K562 (cell line): ENCODE measurements around the gene APOBEC3F. TPM values are rescaled to one million over a fixed set of nuclear protein-coding genes. Genes with fewer than 3 reads are reported as not detected.

Experiments
- ATAC-seq: fragments of 200-7000 bp; cut with Tn5 transposase; 3 replicates; pipeline ENCODE4 v1.9.1; 2020; ENCODE audit warnings: moderate library complexity
- BruUV-seq: library from RNA; stranded (reverse); fragments of 400-500 nt; replicated peaks from 2 replicates; lab custom pipeline; 2021; lab: Mats Ljungman, UMichigan
- CTCF ChIA-PET: fragments of 300-600 bp; formaldehyde crosslinking; extraction: SDS; loops from one replicate; lab custom pipeline; 2021; ENCODE audit warnings: low intra/inter-chr PET ratio; lab: Yijun Ruan, JAX
- POLR2A ChIA-PET: fragments of 300-600, 350-650 bp; sonication (Branson Sonifier 250); formaldehyde crosslinking; extraction: SDS; loops from one replicate; lab custom pipeline; 2021; ENCODE audit warnings: antibody characterized with exemption, inconsistent platforms; lab: Yijun Ruan, JAX
- DNase-seq, 4 experiments: peaks; one replicate each; pipeline versions ENCODE4 v3.0.0 to v3.0.0-alpha.2; 2011 to 2018; ENCODE audit warnings: low spot score in 3 of 4, mixed read lengths in 3 of 4; ENCODE audit errors: extremely low read depth in 1 of 4
- FAIRE-seq: peaks from 2 replicates; lab custom pipeline; 2011; peaks lifted over from hg19 to GRCh38; lab: Jason Lieb, UNC
- H2AFZ ChIP-seq: 2 replicates; pipeline ENCODE4 v1.6.0; 2011; ENCODE audit warnings: low read depth, low read length, control low read depth, inconsistent platforms
- H3K27ac ChIP-seq: fragments of 200-600 bp; 3 replicates; pipeline ENCODE4 v1.8.0; 2011; ENCODE audit warnings: low read depth, mild to moderate bottlenecking, control low read depth, inconsistent platforms, low read length, moderate library complexity, mixed read lengths; ENCODE audit errors: extremely low read depth
- H3K27me3 ChIP-seq, 2 experiments: fragments of 300-600 bp in 1 of 2; 2 replicates in 1 of 2; 3 replicates in 1 of 2; pipeline versions ENCODE4 v1.6.0 to v1.8.0; 2011; ENCODE audit warnings: inconsistent platforms in 2 of 2, low read length in 2 of 2, mild to moderate bottlenecking in 1 of 2, mixed read lengths in 1 of 2, moderate library complexity in 1 of 2; ENCODE audit not compliant: control insufficient read depth in 2 of 2, insufficient read depth in 2 of 2
- H3K36me3 ChIP-seq: fragments of 300-600 bp; 3 replicates; pipeline ENCODE4 v1.8.0; 2011; ENCODE audit warnings: mild to moderate bottlenecking, low read length, inconsistent platforms; ENCODE audit not compliant: control insufficient read depth, insufficient read depth
- H3K4me1 ChIP-seq, 2 experiments: fragments of 200-600 bp in 1 of 2; replicated peaks in 1 of 2; 2 replicates in 1 of 2; 3 replicates in 1 of 2; pipeline versions ENCODE4 v1.5.1 to v1.8.0; 2011; ENCODE audit warnings: inconsistent platforms in 2 of 2, low read length in 2 of 2, mild to moderate bottlenecking in 1 of 2, mixed read lengths in 1 of 2, moderate library complexity in 1 of 2; ENCODE audit not compliant: control insufficient read depth in 2 of 2, insufficient read depth in 2 of 2
- H3K4me2 ChIP-seq: 2 replicates; pipeline ENCODE4 v1.6.1; 2011; ENCODE audit warnings: low read length, control low read depth, inconsistent platforms, mixed read lengths; ENCODE audit not compliant: insufficient read depth
- H3K4me3 ChIP-seq: fragments of 200-600 bp; sonication (generic), shearing (Covaris generic); 2 replicates; pipeline ENCODE4 v1.5.1; 2016; ENCODE audit warnings: control low read depth, inconsistent platforms
- H3K79me2 ChIP-seq: fragments of 200-600 bp; 3 replicates; pipeline ENCODE4 v1.8.0; 2011; ENCODE audit warnings: low read length, inconsistent platforms; ENCODE audit not compliant: control insufficient read depth, insufficient read depth
- H3K9ac ChIP-seq, 2 experiments: 2 replicates each; pipeline versions ENCODE4 v1.6.0 to v1.6.1; 2011; ENCODE audit warnings: low read depth in 2 of 2, low read length in 2 of 2, control low read depth in 1 of 2, inconsistent platforms in 1 of 2, mild to moderate bottlenecking in 1 of 2, mixed read lengths in 1 of 2; ENCODE audit not compliant: insufficient read depth in 1 of 2
- H3K9me1 ChIP-seq: one replicate; pipeline ENCODE4 v1.6.0; 2011; ENCODE audit warnings: inconsistent platforms, mild to moderate bottlenecking, low read length, moderate library complexity; ENCODE audit not compliant: control insufficient read depth, insufficient read depth
- H3K9me3 ChIP-seq: replicated peaks from 2 replicates; pipeline ENCODE4 v1.5.1; 2011; ENCODE audit warnings: low read depth, low read length, inconsistent platforms; ENCODE audit not compliant: control insufficient read depth, insufficient read depth
- H4K20me1 ChIP-seq: replicated peaks from 2 replicates; pipeline ENCODE4 v1.6.1; 2011; ENCODE audit warnings: low read length, inconsistent platforms, mixed read lengths; ENCODE audit not compliant: control insufficient read depth, insufficient read depth
- ARID3A ChIP-seq: IDR thresholded peaks from 2 replicates; pipeline ENCODE4 v1.6.1; 2012; ENCODE audit warnings: low read depth, low read length, improper control_type of control experiment, borderline replicate concordance
- EHMT2 ChIP-seq: fragments of 450-650 bp; IDR thresholded peaks from 2 replicates; pipeline ENCODE4 v1.6.1; 2018; ENCODE audit warnings: antibody characterized with exemption
- KLF16 ChIP-seq: IDR thresholded peaks from 2 replicates; pipeline ENCODE4 v1.6.1; 2016; ENCODE audit warnings: antibody characterized with exemption
- PHF20 ChIP-seq: fragments of 450-650 bp; IDR thresholded peaks from 2 replicates; pipeline ENCODE4 v1.6.1; 2018; ENCODE audit not compliant: partially characterized antibody
- SETDB1 ChIP-seq: IDR thresholded peaks from one replicate; pipeline ENCODE4 v1.6.1; 2012; ENCODE audit warnings: low read length, control low read depth, inconsistent platforms
- SIRT6 ChIP-seq: IDR thresholded peaks from one replicate; pipeline ENCODE4 v1.6.1; 2012; ENCODE audit warnings: low read depth, mild to moderate bottlenecking, control low read depth, inconsistent platforms, low read length, moderate library complexity
- ZNF354B ChIP-seq: fragments of 250-450 bp; sonication (Bioruptor Pico); IDR thresholded peaks from 2 replicates; pipeline ENCODE4 v1.4.0; 2020
- WGBS: fragments of 100-300 bp; shearing (Covaris generic); methylation state at CpG from one replicate; pipeline ENCODE4 v1.1.6; 2016; ENCODE audit warnings: low coverage, mixed read lengths; ENCODE audit not compliant: insufficient coverage; ENCODE audit errors: missing lambda C conversion rate; 5-methylcytosine and 5-hydroxymethylcytosine counted together
- in situ Hi-C: fragments of 300-500 bp; cut with MboI; formaldehyde crosslinking; loops from 4 replicates; pipeline ENCODE4 v1.15.0; 2018; ENCODE audit warnings: inconsistent platforms, mixed read lengths
- intact Hi-C: fragments of 100-400 bp; cut with micrococcal nuclease; formaldehyde crosslinking; loops from 2 replicates; pipeline ENCODE4 v1.14.2; 2022
- polyA plus RNA-seq, 8 experiments: library from polyadenylated mRNA; depleted of rRNA in 4 of 8; stranded (reverse) in 5 of 8; unstranded in 3 of 8; fragments of >200 nt; fragmentation: Nextera tagmentation in 2 of 8; fragmentation: Illumina TruSeq in 1 of 8; extraction: Ambion mirVana in 2 of 8; extraction: Trizol in 1 of 8; gene quantifications; 2 replicates each; pipeline versions ENCODE4 v1.2.1 to v1.2.3, GENCODE V29; 2011 to 2014; ENCODE audit warnings: inconsistent platforms in 1 of 8, missing spikeins in 1 of 8
- total RNA-seq, 7 experiments: library from RNA; depleted of rRNA in 6 of 7; stranded (reverse); fragments of >200 nt in 6 of 7; fragmentation: Illumina TruSeq in 2 of 7; extraction: Trizol in 2 of 7; gene quantifications; 2 replicates each; pipeline versions ENCODE4 v1.2.1 to v1.2.3, GENCODE V29; 2011 to 2021; ENCODE audit warnings: low replicate concordance in 1 of 7

APOBEC3F gene
- total and polyA plus RNA-seq, 9 of the 15 experiments (the other 6 are each of a cell fraction or from before 2014, with no cell fraction given) = 1.1 to 3.3 (median 1.9) TPM

- 89% methylated on average over 9 of the region's 12 CpGs for WGBS
- ATAC-seq (no peak), FAIRE-seq (no peak), DNase-seq (no peak)
- ChIA-PET POLR2A (interaction anchor here (0.7 kb wide), 1 partner anchor 626 kb away, joined by 3 read pairs; no protein-coding TSS in a partner anchor), CTCF (no interaction called here)
- H3K9ac ChIP-seq = no peak overlapping the region
- H3K4me3 ChIP-seq = no peak overlapping the region
- in situ Hi-C loops = no loop called here
- no peaks in the 10 kb centered on the region for H3K9me3 ChIP-seq
- H4K20me1 ChIP-seq = no peaks in the 10 kb centered on the region
- H3K4me1 ChIP-seq = peaks cover 0 to 24% of the 10 kb centered on the region in 2 experiments; a peak in 4 of 5 replicates
- no peaks in the 10 kb centered on the region for H3K9me1 ChIP-seq
- peaks cover 4% of the 10 kb centered on the region; the same call in 2 of the 3 replicates for H3K79me2 ChIP-seq
- no peaks in the 10 kb centered on the region for H3K27me3 ChIP-seq
- TF ChIP-seq EHMT2 (no peak), SIRT6 (no peak), KLF16 (no peak)
- H3K27ac ChIP-seq = no peak overlapping the region
- H3K36me3 ChIP-seq = no peaks in the 10 kb centered on the region; the same call in 2 of the 3 replicates
- H2AFZ ChIP-seq = no peak overlapping the region
- intact Hi-C loops = no loop called here
- no TSS peak for BruUV-seq
- no peak overlapping the region for H3K4me2 ChIP-seq
Observed at GRCh38 chr22:39081016-39081415, 40.4 kb downstream of the APOBEC3F start.

GRCh38 chr22:39081598-39081997, 40.9 kb downstream of the APOBEC3F start:
- Histone ChIP-seq H3K9me1 (no peaks in the 10 kb centered on the region), H3K4me3 (no peak overlapping the region), H3K4me1 (peaks cover 0 to 21% of the 10 kb centered on the region in 2 experiments; a peak in 3 of 5 replicates), H3K9me3 (no peaks in the 10 kb centered on the region), H3K27ac (no peak overlapping the region), H3K4me2 (no peak overlapping the region), H3K79me2 (peaks cover 4% of the 10 kb centered on the region; the same call in 2 of the 3 replicates), H3K27me3 (no peaks in the 10 kb centered on the region), H3K9ac (no peak overlapping the region), H3K36me3 (no peaks in the 10 kb centered on the region; the same call in 2 of the 3 replicates), H2AFZ (no peak overlapping the region), H4K20me1 (no peaks in the 10 kb centered on the region)
- ATAC-seq (no peak), FAIRE-seq (no peak), DNase-seq (no peak)
- 89% methylated on average over 5 of the region's 8 CpGs for WGBS
- ChIA-PET POLR2A (interaction anchor here (0.7 kb wide), 1 partner anchor 627 kb away, joined by 3 read pairs; no protein-coding TSS in a partner anchor), CTCF (no interaction called here)
- BruUV-seq = no TSS peak
- in situ Hi-C loops (no loop called here), intact Hi-C loops (no loop called here)
- no peak for TF ChIP-seq SETDB1
- no peak for TF ChIP-seq PHF20
- no peak for TF ChIP-seq ZNF354B (CRISPR knock-in tag)
- TF ChIP-seq ARID3A = no peak
